Esophagus squamous epithelium (tissue), 5 donors: ENCODE measurements around the gene ANKRD66. TPM values are rescaled to one million over a fixed set of nuclear protein-coding genes. Genes with fewer than 3 reads are reported as not detected.

ENCODE experiments used
- DNase-seq: peaks from one replicate; lab custom pipeline; 2025; lab: John Stamatoyannopoulos, UW
- H3K27ac ChIP-seq, 4 donors: fragments of 200-600 bp; sonication (generic); one replicate each; pipeline ENCODE4 v1.5.1; 2016 to 2019; ENCODE audit warnings: mild to moderate bottlenecking in 1 of 4
- H3K27me3 ChIP-seq, 4 donors: fragments of 200-600 bp; sonication (generic); 1 replicate in 3 of 4; 2 replicates in 1 of 4; pipeline versions ENCODE4 v1.5.1 to v1.6.0; 2017 to 2021; ENCODE audit warnings: antibody characterized with exemption in 1 of 4
- H3K36me3 ChIP-seq, 3 donors: fragments of 200-600 bp; sonication (generic); one replicate each; pipeline ENCODE4 v1.5.1; 2016 to 2019
- H3K4me1 ChIP-seq, 3 donors: fragments of 200-600 bp; sonication (generic); one replicate each; pipeline ENCODE4 v1.5.1; 2017 to 2019
- H3K4me3 ChIP-seq, 4 donors: fragments of 200-600 bp; sonication (generic); 1 replicate in 3 of 4; 2 replicates in 1 of 4; pipeline ENCODE4 v1.5.1; 2016 to 2019; ENCODE audit warnings: mild to moderate bottlenecking in 2 of 4, moderate library complexity in 1 of 4
- H3K9me3 ChIP-seq, 3 donors: fragments of 200-600 bp; sonication (generic); one replicate each; pipeline ENCODE4 v1.5.1; 2016 to 2019
- POLR2A ChIP-seq, 4 donors: fragments of 450-650 bp; IDR thresholded peaks; one replicate each; pipeline ENCODE4 v1.6.1; 2017; ENCODE audit warnings: antibody characterized with exemption in 4 of 4, mild to moderate bottlenecking in 4 of 4, moderate library complexity in 3 of 4
- WGBS, 2 donors: methylation state at CpG; one replicate each; pipeline ENCODE4 v1.1.5; 2018; 5-methylcytosine and 5-hydroxymethylcytosine counted together
- intact Hi-C: fragments of 100-400 bp; cut with DNase I; formaldehyde crosslinking; loops from one replicate; pipeline ENCODE4 v1.15.0; 2022
- total RNA-seq, 4 donors: library from RNA; depleted of rRNA; stranded (reverse); fragments of >200 nt; gene quantifications; one replicate each; pipeline ENCODE4 v1.1.0, GENCODE V29; 2016
- TF ChIP-seq, protein P1 (sequence below), 6 experiments: fragments of 450-650 bp in 4 of 6; fragments of 200-600 bp in 2 of 6; sonication (generic) in 2 of 6; IDR thresholded peaks; one replicate each; pipeline ENCODE4 v1.5.1; 2016 to 2019; ENCODE audit warnings: antibody characterized with exemption in 6 of 6, mild to moderate bottlenecking in 4 of 6, moderate library complexity in 4 of 6
- donor health status: DM: yes; HTN: yes; CAD: no.

The ANKRD66 gene
- total RNA-seq, 4 donors from 2014 or later: not detected

DNA sequence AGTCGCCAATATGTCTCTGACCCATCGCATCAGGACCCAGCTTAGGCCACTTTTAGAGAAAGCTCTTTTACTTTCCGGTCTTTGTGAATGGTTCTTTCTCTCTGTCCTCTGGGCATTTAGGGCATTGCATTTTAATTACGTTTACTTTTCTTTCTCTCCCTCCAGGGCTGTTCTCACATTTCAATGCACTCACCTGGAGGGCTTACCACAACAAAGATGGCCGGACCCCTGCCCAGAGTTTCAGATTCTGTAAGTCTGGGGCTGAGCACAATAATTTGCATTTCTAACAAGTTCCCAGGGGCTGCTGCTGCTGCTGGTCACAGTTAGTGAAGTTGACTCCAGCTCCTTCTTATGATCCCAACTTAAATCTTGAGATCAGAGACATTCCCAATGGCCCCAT is 3.0 kb downstream of the ANKRD66 start:
- WGBS, 2 donors: 65 to 76% methylated on average over 5 of the region's 5 CpGs
- Histone ChIP-seq H3K36me3 (no peaks in the 10 kb centered on the region), H3K4me1 (no peaks in the 10 kb centered on the region), H3K27me3 (peaks cover 0 to 4% (median 0%) of the 10 kb centered on the region in 4 donors), H3K9me3 (no peaks in the 10 kb centered on the region), H3K4me3 (no peak overlapping the region), H3K27ac (no peak overlapping the region)
- intact Hi-C loops: no loop called here
- no peak for DNase-seq
- no peak for TF ChIP-seq POLR2A (IDR thresholded peaks at IDR 0.05)
- TF ChIP-seq, protein P1, sequence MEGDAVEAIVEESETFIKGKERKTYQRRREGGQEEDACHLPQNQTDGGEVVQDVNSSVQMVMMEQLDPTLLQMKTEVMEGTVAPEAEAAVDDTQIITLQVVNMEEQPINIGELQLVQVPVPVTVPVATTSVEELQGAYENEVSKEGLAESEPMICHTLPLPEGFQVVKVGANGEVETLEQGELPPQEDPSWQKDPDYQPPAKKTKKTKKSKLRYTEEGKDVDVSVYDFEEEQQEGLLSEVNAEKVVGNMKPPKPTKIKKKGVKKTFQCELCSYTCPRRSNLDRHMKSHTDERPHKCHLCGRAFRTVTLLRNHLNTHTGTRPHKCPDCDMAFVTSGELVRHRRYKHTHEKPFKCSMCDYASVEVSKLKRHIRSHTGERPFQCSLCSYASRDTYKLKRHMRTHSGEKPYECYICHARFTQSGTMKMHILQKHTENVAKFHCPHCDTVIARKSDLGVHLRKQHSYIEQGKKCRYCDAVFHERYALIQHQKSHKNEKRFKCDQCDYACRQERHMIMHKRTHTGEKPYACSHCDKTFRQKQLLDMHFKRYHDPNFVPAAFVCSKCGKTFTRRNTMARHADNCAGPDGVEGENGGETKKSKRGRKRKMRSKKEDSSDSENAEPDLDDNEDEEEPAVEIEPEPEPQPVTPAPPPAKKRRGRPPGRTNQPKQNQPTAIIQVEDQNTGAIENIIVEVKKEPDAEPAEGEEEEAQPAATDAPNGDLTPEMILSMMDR (IDR thresholded peaks at IDR 0.05): no peak

DNA sequence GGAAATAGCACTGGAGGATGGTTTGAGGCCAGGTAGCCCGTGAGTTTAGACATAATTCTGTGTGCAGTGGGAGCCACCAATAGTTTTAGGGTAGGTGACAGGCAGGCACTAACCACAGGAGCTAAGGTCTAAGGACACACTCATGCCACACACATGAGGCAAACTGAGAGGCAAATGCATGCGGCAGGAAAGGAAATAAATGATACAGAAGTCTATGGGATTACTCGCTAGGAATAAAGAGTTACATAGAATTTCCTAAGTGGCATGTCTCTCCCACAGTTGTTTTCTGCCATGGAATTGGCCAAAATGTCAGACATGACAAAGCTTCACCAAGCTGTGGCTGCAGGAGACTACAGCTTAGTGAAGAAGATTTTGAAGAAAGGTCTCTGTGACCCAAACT is 4.9 kb downstream of the ANKRD66 start:
- DNase-seq: no peak
- no peaks in the 10 kb centered on the region for H3K9me3 ChIP-seq
- no peaks in the 10 kb centered on the region for H3K4me1 ChIP-seq
- no peaks in the 10 kb centered on the region for H3K36me3 ChIP-seq
- no peak overlapping the region for H3K4me3 ChIP-seq
- TF ChIP-seq, protein P1 (IDR thresholded peaks at IDR 0.05): no peak
- TF ChIP-seq POLR2A (IDR thresholded peaks at IDR 0.05): no peak
- no peak overlapping the region for H3K27ac ChIP-seq
- whole genome bisulfite sequencing, 2 donors: 78 to 82% methylated on average over 3 of the region's 3 CpGs
- intact Hi-C loops: no loop called here
- peaks cover 0 to 11% (median 0%) of the 10 kb centered on the region in 4 donors for H3K27me3 ChIP-seq

DNA sequence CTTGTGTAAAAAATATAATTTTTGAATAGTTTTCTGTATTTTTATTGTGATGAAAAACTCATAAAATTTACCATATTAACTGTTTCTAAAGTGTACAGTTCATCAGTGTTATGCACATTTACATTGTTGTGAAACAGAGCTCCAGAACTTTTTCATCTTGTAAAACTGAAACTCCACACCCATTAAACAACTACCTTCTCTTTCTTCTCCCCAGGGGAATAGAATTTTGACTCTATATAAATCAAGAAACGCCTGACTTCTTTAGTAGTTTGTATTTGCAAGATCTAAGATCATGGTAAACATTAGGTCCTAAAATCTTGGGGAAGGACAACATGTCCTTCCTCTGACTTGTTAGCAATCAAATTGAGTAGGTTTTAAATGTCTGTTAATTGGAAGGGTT is 9.1 kb downstream of the ANKRD66 start:
- DNase-seq: no peak
- WGBS, 2 donors: 6 to 26% methylated on average over 1 of the region's 1 CpG
- Histone ChIP-seq H3K4me3 (no peak overlapping the region), H3K27me3 (peaks cover 0 to 15% (median 0%) of the 10 kb centered on the region in 4 donors), H3K4me1 (no peaks in the 10 kb centered on the region), H3K27ac (no peak overlapping the region), H3K36me3 (no peaks in the 10 kb centered on the region), H3K9me3 (no peaks in the 10 kb centered on the region)
- intact Hi-C loops: no loop called here
- TF ChIP-seq, protein P1 (IDR thresholded peaks at IDR 0.05): no peak
- TF ChIP-seq POLR2A (IDR thresholded peaks at IDR 0.05): no peak

DNA sequence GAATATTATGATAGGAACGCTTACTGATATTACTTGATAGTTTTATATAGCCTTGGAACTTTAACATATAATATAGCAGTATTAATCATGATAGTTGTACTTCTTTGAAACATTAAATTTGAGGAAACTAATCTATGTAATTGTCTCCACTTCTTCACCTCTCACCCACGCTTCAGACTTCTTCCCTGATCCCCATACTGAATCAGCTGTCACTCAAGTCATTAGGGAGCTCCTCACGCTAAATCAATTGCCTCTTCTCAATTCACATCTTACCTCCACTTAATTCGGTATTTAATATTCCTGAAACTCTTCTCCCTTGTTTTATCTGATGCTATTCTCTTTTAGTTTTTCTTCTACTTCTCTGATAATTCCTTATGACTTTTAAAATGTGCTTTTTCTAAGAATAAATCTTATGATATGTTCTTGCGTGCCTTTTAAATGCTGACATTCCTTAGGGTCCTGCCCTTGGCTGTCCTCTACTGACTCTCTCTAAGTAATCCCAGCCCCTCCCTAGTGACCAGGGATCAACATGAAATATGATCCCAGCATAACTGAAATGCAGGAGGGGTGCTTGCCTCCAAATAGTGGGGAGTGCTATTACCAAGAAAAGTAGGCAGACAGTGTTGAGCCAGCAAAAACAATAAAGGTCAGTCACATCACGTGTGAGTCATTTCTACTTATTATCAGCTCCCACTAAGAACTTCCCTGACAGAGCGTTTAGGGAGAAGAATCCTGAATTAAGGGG is 9.9 kb downstream of the ANKRD66 start:
- WGBS, 2 donors: 50 to 51% methylated on average over 7 of the region's 7 CpGs
- Histone ChIP-seq H3K27ac (no peak overlapping the region), H3K4me3 (no peak overlapping the region), H3K4me1 (no peaks in the 10 kb centered on the region), H3K9me3 (no peaks in the 10 kb centered on the region), H3K27me3 (peaks cover 0 to 15% (median 0%) of the 10 kb centered on the region in 4 donors), H3K36me3 (no peaks in the 10 kb centered on the region)
- intact Hi-C loops: no loop called here
- DNase-seq: no peak
- no peak for TF ChIP-seq POLR2A (IDR thresholded peaks at IDR 0.05)
- TF ChIP-seq, protein P1 (IDR thresholded peaks at IDR 0.05): no peak

DNA sequence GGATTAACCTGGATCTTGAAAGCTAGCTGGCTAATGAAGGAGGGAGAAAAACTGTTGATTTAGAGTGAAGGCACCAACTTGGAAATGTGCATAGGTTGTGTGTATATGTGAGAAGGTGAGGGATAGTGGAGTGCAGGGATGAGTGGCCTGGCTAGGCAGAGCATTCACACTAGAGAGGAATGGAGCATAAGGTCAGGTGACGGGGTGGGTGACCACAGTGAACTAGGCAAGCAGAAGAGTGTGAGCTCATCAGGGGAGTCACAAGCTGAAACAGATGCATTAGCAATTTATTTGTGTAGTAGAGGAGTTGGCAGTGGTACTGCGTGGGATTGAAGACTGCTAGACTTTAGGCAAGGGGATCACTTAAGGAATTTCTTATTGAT is 10.5 kb downstream of the ANKRD66 start:
- TF ChIP-seq POLR2A (IDR thresholded peaks at IDR 0.05): no peak
- TF ChIP-seq, protein P1 (IDR thresholded peaks at IDR 0.05): no peak
- DNase-seq: no peak
- 56 to 77% methylated on average over 2 of the region's 2 CpGs for WGBS, 2 donors
- H3K9me3 ChIP-seq: no peaks in the 10 kb centered on the region
- no peaks in the 10 kb centered on the region for H3K4me1 ChIP-seq
- peaks cover 0 to 15% (median 0%) of the 10 kb centered on the region in 4 donors for H3K27me3 ChIP-seq
- no peaks in the 10 kb centered on the region for H3K36me3 ChIP-seq
- no peak overlapping the region for H3K27ac ChIP-seq
- no peak overlapping the region for H3K4me3 ChIP-seq
- intact Hi-C loops: no loop called here
